ENCODE results near the gene SYNM.

GRCh38 chr15:99148851-99149276, 44.0 kb downstream of the SYNM start:
- no peak for TF ChIP-seq JUNB (IDR thresholded peaks at IDR 0.05; ENCODE audit: unreplicated experiment)
- TF ChIP-seq REST (IDR thresholded peaks at IDR 0.05; ENCODE audit: unreplicated experiment), result no peak
- TF ChIP-seq CTCF (conservative IDR thresholded peaks at IDR 0.05; ENCODE audit: low read depth in 2 of 2), result no peak
- no peak for TF ChIP-seq POLR2AphosphoS5 (IDR thresholded peaks at IDR 0.05; ENCODE audit: low read depth)
- no peak for TF ChIP-seq ETS1 (IDR thresholded peaks at IDR 0.05)
